Measurements from ENCODE around the gene AXL. TPM values are rescaled to one million over a fixed set of nuclear protein-coding genes. Genes with fewer than 3 reads are reported as not detected.
A peak's percentile ranks its signal among the peaks of the same experiment; 100 is the strongest.
"Not testable (repeated sequence)": the region's sequence is repeated elsewhere in the genome, so short reads cannot be mapped to it uniquely, and the experiment has no call there.

Gene AXL
- polyA plus RNA-seq (ENCODE audit: insufficient read length in 4 of 4), result 10 to 100 TPM; 30.0 to 55.5 (median 35.7) TPM

- peak; percentile 59 to 69 (median 62) for DNase-seq (ENCODE audit: low read depth in 4 of 4, low spot score in 3 of 4)
Observed at GRCh38 chr19:41218615-41219507, at the start of gene AXL. Gene AXL, plus strand, starts transcription at chr19:41219223. Its CDS starts 170 bp downstream, at chr19:41219393.

GRCh38 chr19:41172297-41173164, 46.5 kb upstream of the AXL start:
- no peak for DNase-seq (ENCODE audit: low read depth in 4 of 4, low spot score in 3 of 4)

GRCh38 chr19:41174297-41174928, 44.6 kb upstream of the AXL start:
- DNase-seq (ENCODE audit: low read depth in 4 of 4, low spot score in 3 of 4), result no peak

- DNase-seq (ENCODE audit: low read depth in 4 of 4, low spot score in 3 of 4), result no peak
Observed at GRCh38 chr19:41175801-41176777, 42.9 kb upstream of the AXL start.

GRCh38 chr19:41180173-41180572, 38.9 kb upstream of the AXL start:
- not testable (repeated sequence) for DNase-seq (ENCODE audit: low read depth in 4 of 4, low spot score in 3 of 4)

- no peak for DNase-seq (ENCODE audit: low read depth in 4 of 4, low spot score in 3 of 4)
Observed at GRCh38 chr19:41186971-41187883, 31.8 kb upstream of the AXL start.

- no peak for DNase-seq (ENCODE audit: low read depth in 4 of 4, low spot score in 3 of 4)
Observed at GRCh38 chr19:41187884-41188279, 31.1 kb upstream of the AXL start.

- no peak for DNase-seq (ENCODE audit: low read depth in 4 of 4, low spot score in 3 of 4)
Observed at GRCh38 chr19:41189425-41190065, 29.5 kb upstream of the AXL start.

- no peak for DNase-seq (ENCODE audit: low read depth in 4 of 4, low spot score in 3 of 4)
Observed at GRCh38 chr19:41192574-41193429, 26.2 kb upstream of the AXL start, which contains the start of gene CYP2S1. Gene CYP2S1, plus strand, starts transcription at chr19:41193219. Its CDS starts 46 bp downstream, at chr19:41193265.

GRCh38 chr19:41193430-41194156, 25.4 kb upstream of the AXL start:
- DNase-seq (ENCODE audit: low read depth in 4 of 4, low spot score in 3 of 4), result no peak

GRCh38 chr19:41194157-41194552, 24.9 kb upstream of the AXL start:
- no peak for DNase-seq (ENCODE audit: low read depth in 4 of 4, low spot score in 3 of 4)

GRCh38 chr19:41195675-41196497, 23.1 kb upstream of the AXL start:
- DNase-seq (ENCODE audit: low read depth in 4 of 4, low spot score in 3 of 4), result no peak

- DNase-seq (ENCODE audit: low read depth in 4 of 4, low spot score in 3 of 4), result no peak
Observed at GRCh38 chr19:41198559-41198958, 20.5 kb upstream of the AXL start.

GRCh38 chr19:41203371-41203770, 15.7 kb upstream of the AXL start:
- DNase-seq (ENCODE audit: low read depth in 4 of 4, low spot score in 3 of 4), result no peak

- DNase-seq (ENCODE audit: low read depth in 4 of 4, low spot score in 3 of 4), result peak in 3 of 4 donors; percentile 57 to 76 (median 72)
Observed at GRCh38 chr19:41204338-41204737, 14.7 kb upstream of the AXL start.

GRCh38 chr19:41205995-41206394, 13.0 kb upstream of the AXL start:
- DNase-seq (ENCODE audit: low read depth in 4 of 4, low spot score in 3 of 4), result no peak

All from left renal pelvis (tissue), 4 donors.